ENCODE results near the gene PIK3C2B.

GRCh38 chr1:204493984-204494280, 673 bp downstream of the PIK3C2B start:
- no peak for TF ChIP-seq POLR2A (IDR thresholded peaks at IDR 0.05; ENCODE audit: low read length)
- no peak for TF ChIP-seq GATA1 (IDR thresholded peaks at IDR 0.05; ENCODE audit: low read depth, low read length)
